H1 (cell line): ENCODE measurements around the gene GPR137. TPM values are rescaled to one million over a fixed set of nuclear protein-coding genes. Genes with fewer than 3 reads are reported as not detected.

Experiments
- polyA plus RNA-seq, 7 experiments: library from polyadenylated mRNA; depleted of rRNA in 3 of 7; stranded (reverse) in 5 of 7; unstranded in 2 of 7; fragments of >200 nt in 5 of 7; fragments of 200-250 nt in 2 of 7; gene quantifications; 1 replicate in 5 of 7; 2 replicates in 1 of 7; 4 replicates in 1 of 7; pipeline versions ENCODE4 v1.2.1 to v1.2.3, GENCODE V29; 2011 to 2013; ENCODE audit warnings: missing spikeins in 2 of 7, mixed read lengths in 2 of 7
- total RNA-seq: library from RNA; stranded (reverse); fragmentation: NEBNext Ultra II Directional; extraction: Animal tissue kit (Norgen Biotek cat#: 25700); gene quantifications from 2 replicates; pipeline ENCODE4 v1.2.1, GENCODE V29; 2021
- TF ChIP-seq, protein P1 (sequence below): fragments of 300-600 bp; sonication (generic); IDR thresholded peaks from 2 replicates; pipeline ENCODE4 v1.7.1; 2012; ENCODE audit warnings: low read length, moderate library complexity, mild to moderate bottlenecking, inconsistent platforms; ENCODE audit not compliant: insufficient replicate concordance

Gene GPR137
- total and polyA plus RNA-seq, 2 of the 8 experiments (the other 6 are each of a cell fraction or from before 2014, with no cell fraction given) = 36.2 to 37.8 TPM

DNA sequence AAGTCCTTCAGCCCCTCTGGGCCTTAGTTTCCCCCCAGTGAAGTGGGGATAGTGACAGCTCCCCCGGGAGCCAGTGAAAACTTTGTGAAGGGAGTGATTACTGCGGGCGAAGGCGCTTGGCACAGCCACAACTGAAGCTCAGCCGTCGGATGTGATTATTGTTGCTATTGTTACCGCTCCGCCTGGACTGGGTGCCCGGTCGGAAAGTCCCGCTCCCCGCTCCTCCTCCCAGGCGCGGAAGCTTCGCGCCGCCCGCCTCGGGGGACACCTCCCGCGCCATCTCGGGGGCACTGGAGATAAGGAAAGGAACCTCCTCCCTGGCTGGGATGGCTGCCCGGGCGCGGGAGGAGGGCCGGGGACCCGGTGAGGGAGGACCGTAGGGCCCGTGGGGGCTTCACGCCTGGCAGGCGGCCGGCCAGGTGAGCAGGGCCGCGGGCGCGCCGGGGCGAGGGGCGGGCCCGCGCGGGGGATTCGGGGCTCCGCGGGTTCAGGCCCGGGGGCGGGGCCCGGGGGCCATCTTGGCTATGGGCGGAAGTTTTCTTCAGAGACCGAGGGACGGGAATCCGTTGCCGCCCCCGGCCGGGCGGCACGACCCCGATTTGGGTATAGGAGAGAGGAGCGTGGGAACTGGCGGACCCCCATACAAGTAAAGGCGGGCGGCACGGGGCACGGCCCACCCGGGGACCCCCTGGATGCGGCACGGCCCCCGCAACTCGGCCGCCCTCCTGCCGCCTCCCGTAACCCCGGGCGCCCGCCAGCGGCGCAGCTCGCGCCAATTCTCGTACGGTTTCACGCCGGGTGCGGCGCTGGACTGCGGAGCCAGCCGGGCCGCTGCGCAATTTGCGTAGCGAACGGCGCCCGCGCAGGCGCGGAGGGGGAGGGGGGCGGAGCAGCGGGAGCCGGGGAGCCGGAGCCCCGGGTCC lies at the start of gene GPR137 (continued):
- TF ChIP-seq, protein P1, sequence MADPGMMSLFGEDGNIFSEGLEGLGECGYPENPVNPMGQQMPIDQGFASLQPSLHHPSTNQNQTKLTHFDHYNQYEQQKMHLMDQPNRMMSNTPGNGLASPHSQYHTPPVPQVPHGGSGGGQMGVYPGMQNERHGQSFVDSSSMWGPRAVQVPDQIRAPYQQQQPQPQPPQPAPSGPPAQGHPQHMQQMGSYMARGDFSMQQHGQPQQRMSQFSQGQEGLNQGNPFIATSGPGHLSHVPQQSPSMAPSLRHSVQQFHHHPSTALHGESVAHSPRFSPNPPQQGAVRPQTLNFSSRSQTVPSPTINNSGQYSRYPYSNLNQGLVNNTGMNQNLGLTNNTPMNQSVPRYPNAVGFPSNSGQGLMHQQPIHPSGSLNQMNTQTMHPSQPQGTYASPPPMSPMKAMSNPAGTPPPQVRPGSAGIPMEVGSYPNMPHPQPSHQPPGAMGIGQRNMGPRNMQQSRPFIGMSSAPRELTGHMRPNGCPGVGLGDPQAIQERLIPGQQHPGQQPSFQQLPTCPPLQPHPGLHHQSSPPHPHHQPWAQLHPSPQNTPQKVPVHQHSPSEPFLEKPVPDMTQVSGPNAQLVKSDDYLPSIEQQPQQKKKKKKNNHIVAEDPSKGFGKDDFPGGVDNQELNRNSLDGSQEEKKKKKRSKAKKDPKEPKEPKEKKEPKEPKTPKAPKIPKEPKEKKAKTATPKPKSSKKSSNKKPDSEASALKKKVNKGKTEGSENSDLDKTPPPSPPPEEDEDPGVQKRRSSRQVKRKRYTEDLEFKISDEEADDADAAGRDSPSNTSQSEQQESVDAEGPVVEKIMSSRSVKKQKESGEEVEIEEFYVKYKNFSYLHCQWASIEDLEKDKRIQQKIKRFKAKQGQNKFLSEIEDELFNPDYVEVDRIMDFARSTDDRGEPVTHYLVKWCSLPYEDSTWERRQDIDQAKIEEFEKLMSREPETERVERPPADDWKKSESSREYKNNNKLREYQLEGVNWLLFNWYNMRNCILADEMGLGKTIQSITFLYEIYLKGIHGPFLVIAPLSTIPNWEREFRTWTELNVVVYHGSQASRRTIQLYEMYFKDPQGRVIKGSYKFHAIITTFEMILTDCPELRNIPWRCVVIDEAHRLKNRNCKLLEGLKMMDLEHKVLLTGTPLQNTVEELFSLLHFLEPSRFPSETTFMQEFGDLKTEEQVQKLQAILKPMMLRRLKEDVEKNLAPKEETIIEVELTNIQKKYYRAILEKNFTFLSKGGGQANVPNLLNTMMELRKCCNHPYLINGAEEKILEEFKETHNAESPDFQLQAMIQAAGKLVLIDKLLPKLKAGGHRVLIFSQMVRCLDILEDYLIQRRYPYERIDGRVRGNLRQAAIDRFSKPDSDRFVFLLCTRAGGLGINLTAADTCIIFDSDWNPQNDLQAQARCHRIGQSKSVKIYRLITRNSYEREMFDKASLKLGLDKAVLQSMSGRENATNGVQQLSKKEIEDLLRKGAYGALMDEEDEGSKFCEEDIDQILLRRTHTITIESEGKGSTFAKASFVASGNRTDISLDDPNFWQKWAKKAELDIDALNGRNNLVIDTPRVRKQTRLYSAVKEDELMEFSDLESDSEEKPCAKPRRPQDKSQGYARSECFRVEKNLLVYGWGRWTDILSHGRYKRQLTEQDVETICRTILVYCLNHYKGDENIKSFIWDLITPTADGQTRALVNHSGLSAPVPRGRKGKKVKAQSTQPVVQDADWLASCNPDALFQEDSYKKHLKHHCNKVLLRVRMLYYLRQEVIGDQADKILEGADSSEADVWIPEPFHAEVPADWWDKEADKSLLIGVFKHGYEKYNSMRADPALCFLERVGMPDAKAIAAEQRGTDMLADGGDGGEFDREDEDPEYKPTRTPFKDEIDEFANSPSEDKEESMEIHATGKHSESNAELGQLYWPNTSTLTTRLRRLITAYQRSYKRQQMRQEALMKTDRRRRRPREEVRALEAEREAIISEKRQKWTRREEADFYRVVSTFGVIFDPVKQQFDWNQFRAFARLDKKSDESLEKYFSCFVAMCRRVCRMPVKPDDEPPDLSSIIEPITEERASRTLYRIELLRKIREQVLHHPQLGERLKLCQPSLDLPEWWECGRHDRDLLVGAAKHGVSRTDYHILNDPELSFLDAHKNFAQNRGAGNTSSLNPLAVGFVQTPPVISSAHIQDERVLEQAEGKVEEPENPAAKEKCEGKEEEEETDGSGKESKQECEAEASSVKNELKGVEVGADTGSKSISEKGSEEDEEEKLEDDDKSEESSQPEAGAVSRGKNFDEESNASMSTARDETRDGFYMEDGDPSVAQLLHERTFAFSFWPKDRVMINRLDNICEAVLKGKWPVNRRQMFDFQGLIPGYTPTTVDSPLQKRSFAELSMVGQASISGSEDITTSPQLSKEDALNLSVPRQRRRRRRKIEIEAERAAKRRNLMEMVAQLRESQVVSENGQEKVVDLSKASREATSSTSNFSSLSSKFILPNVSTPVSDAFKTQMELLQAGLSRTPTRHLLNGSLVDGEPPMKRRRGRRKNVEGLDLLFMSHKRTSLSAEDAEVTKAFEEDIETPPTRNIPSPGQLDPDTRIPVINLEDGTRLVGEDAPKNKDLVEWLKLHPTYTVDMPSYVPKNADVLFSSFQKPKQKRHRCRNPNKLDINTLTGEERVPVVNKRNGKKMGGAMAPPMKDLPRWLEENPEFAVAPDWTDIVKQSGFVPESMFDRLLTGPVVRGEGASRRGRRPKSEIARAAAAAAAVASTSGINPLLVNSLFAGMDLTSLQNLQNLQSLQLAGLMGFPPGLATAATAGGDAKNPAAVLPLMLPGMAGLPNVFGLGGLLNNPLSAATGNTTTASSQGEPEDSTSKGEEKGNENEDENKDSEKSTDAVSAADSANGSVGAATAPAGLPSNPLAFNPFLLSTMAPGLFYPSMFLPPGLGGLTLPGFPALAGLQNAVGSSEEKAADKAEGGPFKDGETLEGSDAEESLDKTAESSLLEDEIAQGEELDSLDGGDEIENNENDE = no peak
